GM21529 (cell line): ENCODE data around the gene COL2A1.

Experiments used
- ATAC-seq: cut with Tn5 transposase; IDR thresholded peaks from one replicate; pipeline ENCODE4 v1.9.1; 2021; ENCODE audit not compliant: unreplicated experiment

COL2A1 gene

DNA sequence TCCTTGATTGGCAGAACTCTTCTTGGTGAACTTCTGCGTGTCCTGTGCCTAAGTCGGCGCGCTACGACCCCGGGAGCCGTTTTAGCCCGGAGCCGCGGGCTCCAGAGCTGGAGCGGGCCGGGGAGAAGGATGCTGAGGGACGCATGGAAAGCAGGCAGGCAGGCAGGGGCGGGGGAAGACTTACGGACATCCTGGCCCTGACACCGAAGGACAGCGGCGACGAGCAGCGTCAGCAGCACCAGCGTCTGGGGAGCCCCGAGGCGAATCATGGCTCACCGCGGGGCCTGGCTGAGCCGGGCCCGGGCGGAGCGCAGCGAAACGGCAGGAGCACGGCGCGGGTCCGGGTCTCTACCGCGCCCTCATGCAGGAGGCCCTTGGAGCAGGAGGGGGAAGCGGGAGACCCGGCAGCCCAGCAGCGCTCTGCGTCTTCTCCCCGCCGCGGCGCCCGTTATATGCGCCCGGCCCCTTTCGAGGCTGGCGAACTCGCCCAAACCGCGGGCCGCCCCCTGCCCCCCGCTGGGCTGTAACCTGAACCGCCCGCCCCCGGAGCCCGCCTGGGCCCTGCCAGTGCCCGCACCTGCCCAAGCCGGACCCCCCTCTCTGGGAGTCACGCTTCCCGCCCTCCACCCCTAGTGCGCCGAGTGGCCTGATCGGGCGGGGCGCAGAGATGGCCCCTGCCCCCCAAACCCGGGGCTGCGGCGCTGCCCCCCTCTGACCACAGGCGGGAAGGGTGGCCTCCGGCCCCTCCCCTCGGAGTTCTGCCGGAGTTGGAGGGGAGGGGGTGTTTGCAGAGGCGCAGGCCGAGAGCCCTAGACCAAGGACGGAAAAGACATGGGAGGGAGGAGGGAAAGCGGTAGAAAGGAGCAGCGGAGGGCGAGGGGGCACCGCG, at the start of gene COL2A1:
TSS of gene COL2A1 (minus strand) at position 424 of the 889 bp plus-strand sequence. CDS start at position 269, 155 bp downstream.
- no peak for ATAC-seq

DNA sequence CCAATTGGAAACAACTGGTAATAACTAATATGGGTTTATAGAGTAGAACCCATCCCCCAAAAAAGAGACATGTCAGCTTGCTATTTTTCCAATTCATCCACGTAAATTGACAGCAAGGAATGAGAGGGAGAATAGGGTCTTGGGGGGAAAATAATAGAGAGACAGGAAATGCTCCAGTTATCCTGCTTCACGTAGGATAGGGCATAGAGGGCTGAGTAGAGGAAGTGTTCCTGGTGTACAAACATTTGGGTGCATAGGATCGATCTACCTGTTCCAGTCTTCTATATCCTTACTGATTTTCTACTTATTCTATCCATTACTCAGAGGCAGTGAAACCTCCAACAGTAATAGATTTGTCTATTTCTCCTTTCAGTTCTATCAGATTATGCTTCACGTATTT, 49.6 kb upstream of the COL2A1 start:
- ATAC-seq: no peak

DNA sequence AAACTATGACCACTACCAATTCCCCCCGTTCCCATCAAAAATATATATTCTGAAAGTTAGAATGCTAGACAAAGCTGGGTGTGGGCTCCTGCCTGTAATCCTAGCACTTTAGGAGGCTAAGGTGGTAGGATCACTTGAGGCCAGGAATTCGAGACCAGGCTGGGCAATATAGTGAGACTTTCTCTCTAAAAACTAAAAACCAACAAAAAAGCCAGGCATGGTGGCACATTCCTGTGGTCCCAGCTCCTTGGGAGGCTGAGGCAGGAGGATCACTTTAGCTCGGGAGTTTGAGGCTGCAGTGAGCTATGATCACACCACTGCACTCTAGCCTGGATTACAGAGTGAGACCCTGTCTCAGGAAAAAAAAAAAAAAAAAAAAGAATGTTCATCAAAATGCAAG, 48.8 kb upstream of the COL2A1 start:
- ATAC-seq: no peak

DNA sequence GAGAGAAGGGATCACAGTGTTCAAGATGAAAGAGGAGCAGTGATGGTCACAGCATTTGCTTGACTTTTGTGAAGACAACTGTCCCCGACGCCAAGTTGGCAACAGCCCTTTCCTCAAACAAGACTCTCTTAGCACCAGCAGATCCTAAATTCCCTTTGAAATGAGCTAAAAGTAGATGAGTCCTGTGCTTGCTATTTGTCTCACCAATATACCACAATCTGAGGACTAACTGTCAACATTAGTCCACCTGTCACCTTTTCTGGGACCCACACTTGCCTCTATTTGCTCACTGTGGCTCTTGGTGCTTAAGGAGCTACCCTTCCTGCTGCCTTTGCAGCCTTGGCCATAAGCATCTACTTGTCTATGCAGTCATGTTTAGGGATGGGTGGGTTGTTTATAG, 47.4 kb upstream of the COL2A1 start:
- no peak for ATAC-seq

DNA sequence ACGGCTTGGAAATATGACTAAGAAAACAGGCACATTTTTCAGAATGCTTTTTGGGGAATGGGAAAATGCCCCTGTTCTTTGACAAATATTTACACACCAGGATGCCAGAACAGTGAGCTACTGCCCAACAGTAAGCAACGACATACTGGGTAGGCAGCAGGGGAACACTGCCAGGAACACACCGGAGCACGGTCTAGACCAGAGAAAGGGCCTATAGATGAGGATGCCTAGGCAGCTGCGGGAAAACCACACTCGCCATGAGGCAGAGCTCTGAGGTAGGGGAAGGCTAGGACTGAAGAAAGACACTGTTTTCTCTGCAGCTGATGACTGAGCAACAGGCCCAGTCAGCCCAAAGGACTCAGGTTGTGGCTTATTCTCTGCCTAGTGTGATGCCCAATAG, 45.9 kb upstream of the COL2A1 start:
- no peak for ATAC-seq

DNA sequence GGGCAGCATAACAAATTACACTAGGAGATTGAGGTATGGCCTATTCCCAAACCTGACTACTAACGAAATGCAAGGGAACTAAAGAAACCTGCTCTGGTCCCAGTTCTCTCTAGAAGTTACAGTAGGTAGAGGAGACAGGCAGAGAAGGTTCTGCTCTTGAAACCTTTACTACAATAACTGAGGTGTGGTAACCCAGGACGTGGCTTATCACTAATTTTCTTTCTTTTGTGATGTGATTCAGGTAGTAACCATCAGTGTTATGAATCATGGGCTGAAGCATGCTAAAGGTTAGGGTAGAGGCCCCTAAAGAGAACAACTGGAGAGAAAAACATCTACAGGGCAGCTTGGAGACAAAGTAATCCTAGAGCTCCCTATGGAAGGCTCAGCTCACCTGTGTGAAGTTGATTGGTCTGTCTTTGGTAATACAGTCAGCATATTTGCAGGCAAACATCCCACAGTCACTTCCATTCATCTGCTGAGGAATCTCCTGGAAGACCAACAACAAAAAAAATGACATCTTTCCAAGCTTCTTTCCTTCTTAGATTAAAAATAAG, 41.8 kb upstream of the COL2A1 start:
- no peak for ATAC-seq

DNA sequence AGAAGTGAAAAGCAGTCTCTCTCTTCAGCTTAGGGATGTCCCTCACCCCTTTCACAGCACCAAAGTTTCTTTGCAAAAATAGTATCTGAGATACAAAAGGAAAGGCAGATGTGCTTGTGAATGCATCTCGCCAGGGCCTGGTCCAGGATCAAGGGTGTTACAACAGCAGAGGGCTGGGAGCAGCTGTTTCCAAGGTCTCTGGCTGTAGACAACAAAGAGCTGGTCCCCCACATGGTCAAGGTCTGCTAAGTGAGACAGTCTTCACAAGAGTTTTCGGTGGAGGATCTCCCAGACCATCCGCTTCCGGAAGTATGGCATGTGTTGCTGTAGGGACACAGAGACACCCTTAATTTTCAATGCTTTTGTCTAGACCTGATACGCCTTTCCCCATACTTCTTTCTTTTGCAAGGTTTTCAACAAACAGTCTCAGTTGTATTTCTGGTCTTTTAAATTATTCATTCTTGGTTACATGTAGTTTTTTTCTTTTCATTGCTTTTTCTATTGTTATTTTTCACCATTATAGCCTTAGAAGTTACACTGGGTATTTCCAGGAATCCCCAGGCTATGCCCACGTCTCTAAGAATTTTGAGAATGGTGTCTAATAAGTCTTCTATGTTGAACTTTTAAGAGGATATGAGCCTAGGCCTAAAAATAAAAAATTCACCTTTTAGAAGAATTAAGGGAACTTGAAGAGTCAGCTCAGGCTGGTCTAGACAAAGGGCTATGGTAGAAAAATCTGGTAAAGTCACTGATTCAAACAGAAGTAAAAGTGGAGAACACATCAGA, 41.0 kb upstream of the COL2A1 start:
- no peak for ATAC-seq

DNA sequence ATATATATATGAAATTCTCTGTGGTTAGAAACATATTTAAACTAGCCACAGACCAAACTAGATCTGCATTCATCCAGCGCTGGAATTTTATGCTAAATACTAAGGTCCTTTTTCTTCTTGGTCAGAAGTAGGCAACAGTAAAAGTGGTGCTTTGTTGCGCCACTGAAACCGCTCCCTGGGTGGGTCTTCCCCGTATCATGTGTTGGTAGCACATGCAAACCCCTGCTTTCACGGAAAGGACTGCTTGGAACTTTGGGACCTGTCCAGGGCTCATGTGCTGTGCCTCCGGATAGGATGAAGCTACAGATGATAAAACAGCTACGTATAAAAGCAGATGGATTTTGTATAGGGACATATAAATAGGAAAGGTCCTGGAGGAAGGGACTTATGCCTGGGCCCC, 40.1 kb upstream of the COL2A1 start:
- ATAC-seq: no peak

DNA sequence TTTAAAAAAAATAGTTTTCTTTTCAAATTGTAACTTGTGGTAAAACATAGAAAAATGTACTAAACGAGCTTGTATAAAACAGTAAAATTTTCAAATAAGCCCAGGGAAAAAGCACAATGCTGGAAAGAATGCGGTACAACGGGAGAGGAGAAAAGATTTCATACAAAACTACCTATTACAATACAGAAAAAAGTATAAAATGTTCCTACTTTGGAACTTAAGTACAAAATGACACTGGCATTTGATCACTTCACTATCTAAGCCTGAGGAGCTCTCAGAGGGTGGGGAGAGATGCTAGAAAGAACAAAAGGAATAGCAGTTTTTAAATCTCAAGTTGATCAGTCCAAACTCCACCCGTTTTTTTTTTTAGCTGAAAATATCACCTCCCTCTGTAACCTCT, 39.5 kb upstream of the COL2A1 start:
- no peak for ATAC-seq

DNA sequence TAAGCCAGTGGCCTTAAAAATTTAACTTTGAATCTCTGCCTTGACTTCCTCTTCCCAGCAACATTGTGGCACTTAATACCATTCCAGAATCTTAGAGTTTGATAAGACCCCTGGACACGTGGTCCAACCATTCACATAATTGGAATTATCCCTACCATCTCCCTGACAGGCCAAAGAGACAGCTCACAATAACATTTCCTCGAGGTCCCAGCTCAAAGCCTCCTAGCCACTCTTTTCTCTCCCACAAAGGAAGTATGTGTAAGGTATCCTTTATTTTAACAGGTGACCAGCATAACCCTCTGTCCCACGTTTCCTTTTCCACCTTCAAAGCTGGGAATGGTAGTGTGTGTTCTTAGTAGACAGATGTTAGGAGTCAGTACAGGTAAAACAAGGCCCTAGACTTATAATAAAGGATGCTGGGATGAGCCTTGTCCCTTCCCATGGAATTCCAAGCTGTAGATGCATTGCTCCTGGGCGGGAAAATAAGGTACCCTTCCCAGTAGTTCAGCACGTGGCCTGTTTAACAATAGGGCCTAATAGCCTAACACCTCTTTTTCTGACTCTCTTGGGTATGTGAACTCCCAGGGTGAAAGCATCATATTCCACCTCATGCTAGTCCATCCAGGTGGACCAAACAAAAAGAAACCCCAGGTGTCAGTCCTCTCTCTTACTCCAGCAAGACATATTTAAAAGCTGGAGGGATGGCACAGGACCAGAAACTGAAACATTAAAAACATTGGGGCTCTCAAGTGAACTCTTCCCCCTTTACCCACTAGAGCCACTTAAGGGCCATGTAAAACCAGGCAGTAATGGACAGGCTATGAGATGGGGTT, 37.5 kb upstream of the COL2A1 start:
- no peak for ATAC-seq

DNA sequence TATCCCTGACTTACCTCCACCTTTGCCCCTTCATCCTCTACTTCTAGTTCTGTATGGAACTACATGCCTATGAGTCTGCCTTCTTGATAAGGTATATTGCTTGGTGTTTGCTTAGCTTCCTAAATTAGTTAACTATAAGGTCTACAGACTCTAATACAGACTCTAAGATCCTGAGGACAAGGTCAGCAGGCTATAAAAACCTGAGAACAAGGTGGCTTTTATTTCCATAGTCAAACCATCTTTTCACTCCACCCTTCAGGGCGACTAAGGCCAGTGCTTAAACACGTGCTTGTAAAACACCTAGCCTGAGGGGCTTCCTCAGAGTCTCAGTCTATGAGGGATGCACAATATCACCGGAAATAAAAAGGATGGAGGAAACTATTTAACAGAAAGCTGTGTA, 36.1 kb upstream of the COL2A1 start:
- ATAC-seq: no peak

DNA sequence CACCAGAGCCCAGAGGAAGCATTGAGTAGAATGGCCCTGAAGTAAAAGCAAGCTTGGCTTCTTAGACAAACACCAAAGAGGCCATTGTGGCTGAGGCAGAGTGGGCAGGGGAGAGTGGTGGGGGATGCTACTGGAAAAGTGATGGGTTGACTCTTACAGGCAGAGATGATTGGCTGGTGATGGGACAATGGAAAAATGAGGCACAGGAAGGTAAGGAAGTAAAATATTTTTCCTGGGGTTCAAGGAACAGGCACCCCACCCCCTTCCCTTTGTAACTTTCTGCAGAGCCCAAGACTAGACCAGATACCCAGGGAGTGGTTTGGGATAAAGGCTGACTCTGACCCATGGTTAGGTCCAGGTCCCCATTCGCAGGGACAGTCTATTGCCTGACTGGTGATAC, 34.9 kb upstream of the COL2A1 start:
- no peak for ATAC-seq

DNA sequence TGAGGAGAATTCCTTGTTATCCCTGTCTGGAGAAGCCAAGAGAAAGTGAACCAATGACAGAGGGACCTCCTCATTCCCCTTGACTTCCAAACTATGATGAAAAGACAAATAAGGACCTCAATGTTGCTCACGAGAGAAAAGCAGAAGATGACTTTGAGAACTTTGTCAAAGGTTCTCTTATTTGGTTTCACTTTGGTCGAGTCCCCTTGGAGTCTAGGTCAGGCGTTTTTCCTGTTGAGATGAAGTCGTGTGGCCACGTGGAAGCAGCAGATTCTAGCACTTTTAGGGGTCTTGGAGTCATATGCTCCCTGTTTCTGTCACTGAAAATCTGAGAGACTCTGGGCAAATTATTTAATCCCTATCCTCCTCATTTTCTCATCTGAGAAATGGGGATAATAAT, 33.8 kb upstream of the COL2A1 start:
- no peak for ATAC-seq

DNA sequence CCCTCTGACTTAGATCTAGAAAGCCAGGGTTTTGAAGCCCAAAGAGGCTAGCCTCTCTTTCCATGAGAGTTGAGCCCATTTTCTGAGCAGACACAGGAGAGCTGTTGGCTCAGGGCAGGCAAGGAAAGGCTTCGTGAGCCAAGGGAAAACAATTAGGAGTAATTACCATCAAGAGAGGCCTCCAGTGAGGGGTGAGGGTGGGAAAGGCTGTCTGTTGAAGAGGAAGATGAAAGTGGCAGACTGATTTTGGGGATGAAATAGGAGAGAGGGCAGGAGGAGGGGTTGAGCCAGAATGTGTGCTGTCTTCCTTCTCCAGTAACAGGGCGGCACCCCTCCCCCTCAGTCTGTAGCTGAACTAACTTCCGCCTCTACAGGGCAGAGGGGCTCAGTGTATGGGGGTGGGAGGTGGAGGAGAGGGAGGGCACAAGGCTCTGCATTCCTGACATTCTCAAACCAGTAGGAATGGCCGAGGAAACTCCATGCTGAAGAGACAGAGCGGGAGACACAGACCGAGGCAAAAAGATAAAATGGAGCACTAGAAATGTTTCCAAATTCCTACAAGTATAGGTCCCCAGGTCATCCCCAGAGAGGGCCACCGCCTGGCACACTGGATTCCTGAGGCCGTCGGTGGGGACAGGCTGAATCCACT, 33.1 kb upstream of the COL2A1 start:
- no peak for ATAC-seq

DNA sequence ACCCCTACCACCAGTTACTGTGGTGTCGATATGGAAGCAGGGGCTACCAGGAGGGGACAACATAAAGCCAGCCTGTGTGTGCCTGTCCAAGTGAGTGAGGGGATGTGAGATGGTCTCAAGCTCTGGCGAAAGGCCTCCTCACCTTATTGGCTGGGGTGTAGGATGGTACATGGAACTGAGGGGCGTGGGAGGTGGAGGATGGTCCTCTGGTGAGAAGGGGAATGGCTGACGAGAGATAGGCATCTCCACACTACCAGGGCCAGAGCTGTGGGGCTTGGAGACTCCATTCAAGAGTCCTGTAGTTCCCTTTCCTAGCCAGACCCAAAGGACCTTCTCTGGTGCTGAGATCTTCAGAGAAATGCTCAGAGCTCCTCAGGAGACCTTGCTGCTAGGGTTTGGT, 32.5 kb upstream of the COL2A1 start:
- no peak for ATAC-seq

DNA sequence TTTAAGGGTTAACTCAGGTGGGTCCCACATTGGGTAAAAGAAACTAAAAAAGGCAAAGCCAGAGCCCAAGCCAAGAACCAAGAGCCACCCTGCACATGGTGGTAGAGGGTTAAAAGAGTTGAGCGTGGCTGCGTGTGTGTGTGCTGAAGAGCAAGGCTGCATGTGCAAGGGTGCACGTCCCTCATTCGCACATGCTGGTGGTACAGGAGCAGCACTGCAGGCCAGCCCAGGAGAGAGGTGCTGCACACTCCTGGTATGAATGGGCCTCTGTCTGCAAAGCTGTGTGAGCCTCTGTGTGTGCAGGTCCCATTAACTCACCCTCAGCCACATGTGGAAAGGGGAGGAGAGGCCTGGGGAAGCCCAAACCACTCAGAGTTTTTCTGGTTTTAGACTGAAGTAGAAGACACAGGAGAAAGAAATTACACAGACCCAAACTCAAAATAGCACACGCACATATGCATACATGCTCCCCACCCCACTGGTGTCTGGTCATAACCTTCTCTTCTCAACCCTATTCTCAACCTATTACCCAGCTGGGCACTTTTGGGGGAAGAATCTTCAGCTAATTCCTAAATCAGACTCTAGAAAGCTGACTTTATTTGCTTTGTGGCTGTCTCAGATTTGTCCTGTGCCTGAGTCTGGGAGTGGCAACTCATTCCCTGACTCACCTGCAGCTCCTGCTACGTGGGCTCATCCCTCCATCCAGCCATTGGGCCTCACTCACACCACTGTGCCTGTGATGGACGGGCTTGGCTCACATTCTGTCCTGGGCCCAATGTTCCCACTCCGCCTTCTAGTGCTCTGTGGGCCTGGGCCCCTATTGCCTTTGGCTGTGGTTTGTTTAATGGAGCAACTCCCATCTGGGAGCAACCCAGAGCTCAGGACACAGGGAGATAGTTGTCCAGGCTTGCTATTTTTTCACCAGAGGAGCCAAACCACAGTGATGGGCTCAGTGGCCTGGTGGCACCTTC, 30.8 kb upstream of the COL2A1 start:
- no peak for ATAC-seq

DNA sequence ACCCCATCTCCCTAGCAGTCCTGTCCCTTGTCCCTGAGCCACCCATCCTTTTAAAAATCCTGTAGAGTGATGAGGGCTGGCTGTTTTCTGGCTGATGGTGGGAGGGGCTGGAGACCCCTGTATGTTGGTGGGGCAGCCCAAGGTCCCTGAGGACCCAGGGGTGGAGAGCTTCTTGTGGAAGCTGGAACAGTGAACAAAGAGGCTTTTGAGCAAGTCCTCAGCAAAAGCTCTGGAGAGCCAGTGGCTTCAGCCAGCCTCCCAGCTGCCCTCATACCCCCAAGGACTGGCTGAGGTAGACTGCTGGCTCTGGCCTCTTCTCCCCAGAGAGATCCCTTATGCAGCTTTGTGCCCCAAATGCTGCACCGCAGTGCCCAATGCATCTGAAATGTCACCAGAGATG, 29.2 kb upstream of the COL2A1 start:
- no peak for ATAC-seq

DNA sequence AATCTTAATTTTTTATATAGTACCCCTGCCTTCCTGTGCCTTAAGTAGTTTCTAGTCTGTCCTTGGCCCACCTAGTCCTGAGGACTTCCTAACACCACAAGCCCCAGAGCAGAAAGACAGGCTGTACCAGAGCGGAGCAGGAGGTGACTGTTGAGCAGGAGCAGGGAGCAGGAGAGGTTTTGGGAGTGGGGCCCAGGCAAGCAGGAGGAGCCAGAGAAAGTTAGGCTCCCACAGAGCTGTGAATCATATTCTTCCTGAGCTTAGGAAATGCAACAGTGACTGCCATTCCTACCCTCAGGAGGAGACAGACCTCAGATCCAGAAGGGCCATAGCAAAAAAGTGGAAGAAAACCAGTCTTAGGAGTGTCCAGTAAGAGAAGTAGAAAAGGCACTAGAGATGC, 28.3 kb upstream of the COL2A1 start:
- no peak for ATAC-seq

DNA sequence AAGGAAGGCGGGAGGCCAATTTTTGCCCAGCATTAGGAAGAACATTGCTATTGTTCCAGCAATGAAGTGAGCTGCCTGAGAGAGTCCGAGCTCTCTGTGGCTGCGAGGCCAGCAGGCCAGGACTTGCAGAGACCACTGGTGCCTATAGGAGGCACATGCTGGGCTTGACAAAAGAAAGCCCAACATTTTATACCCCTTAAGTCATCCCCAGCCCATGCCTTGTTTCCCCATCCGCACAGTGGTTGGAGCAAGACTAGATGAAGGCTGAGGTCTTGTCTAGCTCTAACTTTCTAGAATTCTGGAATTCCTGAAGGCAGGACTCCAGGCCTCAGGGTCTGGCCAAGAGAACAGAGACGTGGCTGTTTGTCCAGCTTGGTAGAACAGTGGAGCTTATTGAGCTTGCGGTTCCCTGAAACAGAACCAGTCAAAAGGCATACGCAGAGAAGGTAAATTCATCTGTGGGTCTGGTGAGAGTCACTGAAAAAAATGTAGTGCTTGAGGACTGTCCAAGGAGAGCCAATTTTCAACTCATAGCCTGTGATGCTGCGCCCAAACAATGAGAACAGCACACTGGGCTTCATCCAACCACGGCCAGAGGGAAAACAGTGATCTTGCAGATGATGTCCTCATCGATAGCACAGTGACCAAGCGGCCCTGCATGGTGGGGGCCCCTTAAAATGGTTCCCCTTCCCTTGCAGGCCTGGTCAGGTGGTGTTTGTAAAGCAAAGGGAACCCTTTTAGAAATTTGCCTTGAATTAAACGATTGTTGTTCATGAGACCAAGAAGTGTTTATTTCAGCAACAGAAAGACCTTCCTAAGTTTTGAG, 27.1 kb upstream of the COL2A1 start:
- ATAC-seq: no peak
